ENCODE data around the gene CLPTM1L. TPM values are rescaled to one million over a fixed set of nuclear protein-coding genes. Genes with fewer than 3 reads are reported as not detected.

Gene CLPTM1L
- polyA plus RNA-seq, 3 donors, result 14.1 to 76.2 (median 35.0) TPM

- intact Hi-C loops (cut with micrococcal nuclease), result no loop called here
- Histone ChIP-seq H3K4me1 (ENCODE audit: control insufficient read depth in 1 of 2, insufficient read depth in 2 of 2, low read length in 2 of 2) (no peaks in the 10 kb centered on the region), H4K20me1 (ENCODE audit: insufficient read depth, low read length) (no peaks in the 10 kb centered on the region), H3K79me2 (ENCODE audit: insufficient read depth, low read length) (no peaks in the 10 kb centered on the region), H3K9ac (ENCODE audit: insufficient read depth, low read length, poor library complexity, severe bottlenecking) (no peak overlapping the region), H3K27me3 (ENCODE audit: control insufficient read depth in 2 of 2, insufficient read depth in 2 of 2, low read length in 2 of 2) (no peaks in the 10 kb centered on the region), H3K4me3 (replicated peaks in 1 of 3; ENCODE audit: low read depth in 2 of 3, low read length in 3 of 3) (no peak overlapping the region), H3K4me2 (replicated peaks; ENCODE audit: extremely low read depth, low read length, poor library complexity, severe bottlenecking) (no peak overlapping the region), H3K9me3 (replicated peaks in 1 of 2; ENCODE audit: control insufficient read depth in 1 of 2, insufficient read depth in 1 of 2, low read length in 2 of 2) (no peaks in the 10 kb centered on the region), H3K27ac (ENCODE audit: low read depth in 1 of 2, low read length in 2 of 2) (no peak overlapping the region), H2AFZ (ENCODE audit: insufficient read depth, low read depth, low read length, poor library complexity, severe bottlenecking) (no peak overlapping the region), H3K36me3 (replicated peaks in 1 of 2; ENCODE audit: control insufficient read depth in 1 of 2, insufficient read depth in 2 of 2, low read length in 2 of 2) (no peaks in the 10 kb centered on the region)
- no peaks in the 10 kb centered on the region for H3K36me3 Mint-ChIP-seq
- TF ChIP-seq, protein P1, sequence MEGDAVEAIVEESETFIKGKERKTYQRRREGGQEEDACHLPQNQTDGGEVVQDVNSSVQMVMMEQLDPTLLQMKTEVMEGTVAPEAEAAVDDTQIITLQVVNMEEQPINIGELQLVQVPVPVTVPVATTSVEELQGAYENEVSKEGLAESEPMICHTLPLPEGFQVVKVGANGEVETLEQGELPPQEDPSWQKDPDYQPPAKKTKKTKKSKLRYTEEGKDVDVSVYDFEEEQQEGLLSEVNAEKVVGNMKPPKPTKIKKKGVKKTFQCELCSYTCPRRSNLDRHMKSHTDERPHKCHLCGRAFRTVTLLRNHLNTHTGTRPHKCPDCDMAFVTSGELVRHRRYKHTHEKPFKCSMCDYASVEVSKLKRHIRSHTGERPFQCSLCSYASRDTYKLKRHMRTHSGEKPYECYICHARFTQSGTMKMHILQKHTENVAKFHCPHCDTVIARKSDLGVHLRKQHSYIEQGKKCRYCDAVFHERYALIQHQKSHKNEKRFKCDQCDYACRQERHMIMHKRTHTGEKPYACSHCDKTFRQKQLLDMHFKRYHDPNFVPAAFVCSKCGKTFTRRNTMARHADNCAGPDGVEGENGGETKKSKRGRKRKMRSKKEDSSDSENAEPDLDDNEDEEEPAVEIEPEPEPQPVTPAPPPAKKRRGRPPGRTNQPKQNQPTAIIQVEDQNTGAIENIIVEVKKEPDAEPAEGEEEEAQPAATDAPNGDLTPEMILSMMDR (IDR thresholded peaks at IDR 0.05), result no peak
- peak overlapping the region in 1 of 7 donors; percentile 20 for H3K27ac Mint-ChIP-seq
- H3K27me3 Mint-ChIP-seq (ENCODE audit: low read depth in 3 of 3), result peaks cover 19 to 35% (median 22%) of the 10 kb centered on the region in 3 donors
- peaks cover 4% of the 10 kb centered on the region for H3K4me1 Mint-ChIP-seq
- H3K4me3 Mint-ChIP-seq, result no peak overlapping the region
- no peak for DNase-seq
- no peaks in the 10 kb centered on the region for H3K9me3 Mint-ChIP-seq
- WGBS (ENCODE audit: insufficient coverage), result 82% methylated on average over 6 of the region's 7 CpGs
Measured at GRCh38 chr5:1367149-1367548, 22.2 kb upstream of the CLPTM1L start.

DNA sequence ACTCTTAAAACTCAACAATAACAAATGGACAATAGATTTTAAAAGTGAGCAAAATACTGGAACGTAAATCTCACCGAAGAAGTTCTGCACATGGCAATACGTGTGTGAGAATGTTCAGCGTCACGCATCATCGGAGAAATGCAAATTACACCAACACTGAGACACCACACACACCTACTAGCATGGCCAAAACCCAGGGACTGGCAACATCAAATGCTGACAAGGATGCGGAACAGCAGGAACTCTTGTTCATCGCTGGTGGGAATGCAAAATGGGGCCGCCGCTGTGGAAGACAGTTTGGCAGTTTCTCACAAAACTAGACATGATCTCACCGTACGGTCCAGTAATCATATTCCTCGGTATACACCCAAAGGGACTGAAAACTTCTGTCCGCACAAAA lies 21.6 kb upstream of the CLPTM1L start:
- TF ChIP-seq, protein P1 (IDR thresholded peaks at IDR 0.05), result no peak
- intact Hi-C loops (cut with micrococcal nuclease), result no loop called here
- Histone ChIP-seq H2AFZ (ENCODE audit: insufficient read depth, low read depth, low read length, poor library complexity, severe bottlenecking) (no peak overlapping the region), H3K4me1 (ENCODE audit: control insufficient read depth in 1 of 2, insufficient read depth in 2 of 2, low read length in 2 of 2) (no peaks in the 10 kb centered on the region), H3K4me3 (replicated peaks in 1 of 3; ENCODE audit: low read depth in 2 of 3, low read length in 3 of 3) (no peak overlapping the region), H3K9ac (ENCODE audit: insufficient read depth, low read length, poor library complexity, severe bottlenecking) (no peak overlapping the region), H3K27ac (ENCODE audit: low read depth in 1 of 2, low read length in 2 of 2) (no peak overlapping the region), H4K20me1 (ENCODE audit: insufficient read depth, low read length) (no peaks in the 10 kb centered on the region), H3K79me2 (ENCODE audit: insufficient read depth, low read length) (no peaks in the 10 kb centered on the region), H3K4me2 (replicated peaks; ENCODE audit: extremely low read depth, low read length, poor library complexity, severe bottlenecking) (no peak overlapping the region), H3K9me3 (replicated peaks in 1 of 2; ENCODE audit: control insufficient read depth in 1 of 2, insufficient read depth in 1 of 2, low read length in 2 of 2) (no peaks in the 10 kb centered on the region), H3K36me3 (replicated peaks in 1 of 2; ENCODE audit: control insufficient read depth in 1 of 2, insufficient read depth in 2 of 2, low read length in 2 of 2) (no peaks in the 10 kb centered on the region), H3K27me3 (ENCODE audit: control insufficient read depth in 2 of 2, insufficient read depth in 2 of 2, low read length in 2 of 2) (no peaks in the 10 kb centered on the region)
- no peaks in the 10 kb centered on the region for H3K36me3 Mint-ChIP-seq
- 100% methylated on average over 6 of the region's 14 CpGs for WGBS (ENCODE audit: insufficient coverage)
- H3K9me3 Mint-ChIP-seq, result no peaks in the 10 kb centered on the region
- H3K4me3 Mint-ChIP-seq, result no peak overlapping the region
- no peak overlapping the region for H3K27ac Mint-ChIP-seq
- peaks cover 19 to 35% (median 22%) of the 10 kb centered on the region in 3 donors for H3K27me3 Mint-ChIP-seq (ENCODE audit: low read depth in 3 of 3)
- no peak for DNase-seq
- H3K4me1 Mint-ChIP-seq, result no peaks in the 10 kb centered on the region
